Activated naive CD4-positive, alpha-beta T cell treated with anti-CD3 and anti-CD28 coated beads, Interleukin-2, amount 10 ng/mL, durations not matched to agents 7 days and 5 days (primary cell): ENCODE measurements around the gene KRTAP1-1.
"Not testable (repeated sequence)": the region's sequence is repeated elsewhere in the genome, so short reads cannot be mapped to it uniquely, and the experiment has no call there.

Experiments
- CTCF ChIA-PET: fragments of 350-600 bp; sonication (Branson Sonifier 250); formaldehyde crosslinking; loops from one replicate; lab custom pipeline; 2021; ENCODE audit warnings: antibody characterized with exemption; lab: Charles Lee
- DNase-seq: peaks from one replicate; pipeline ENCODE4 v3.0.0-alpha.2; 2020
- H3K27ac Mint-ChIP-seq: one replicate; pipeline ENCODE4 v1.8.0; 2021; ENCODE audit warnings: mild to moderate bottlenecking, moderate library complexity, mixed read lengths
- H3K27me3 Mint-ChIP-seq: one replicate; pipeline ENCODE4 v1.8.0; 2021; ENCODE audit warnings: mild to moderate bottlenecking, mixed read lengths
- H3K36me3 Mint-ChIP-seq: one replicate; pipeline ENCODE4 v1.8.0; 2021; ENCODE audit warnings: mixed read lengths
- H3K4me1 Mint-ChIP-seq: one replicate; pipeline ENCODE4 v1.8.0; 2021; ENCODE audit warnings: mixed read lengths
- H3K4me3 Mint-ChIP-seq: one replicate; pipeline ENCODE4 v1.8.0; 2021; ENCODE audit warnings: mild to moderate bottlenecking, moderate library complexity, mixed read lengths
- H3K9me3 Mint-ChIP-seq: one replicate; pipeline ENCODE4 v1.8.0; 2021; ENCODE audit warnings: mixed read lengths

Gene KRTAP1-1

GRCh38 chr17:41037853-41038350, 3.3 kb downstream of the KRTAP1-1 start:
- no peak overlapping the region for H3K4me3 Mint-ChIP-seq
- H3K36me3 Mint-ChIP-seq: no peaks in the 10 kb centered on the region
- H3K27me3 Mint-ChIP-seq: peaks cover 15% of the 10 kb centered on the region
- no peak overlapping the region for H3K27ac Mint-ChIP-seq
- no peaks in the 10 kb centered on the region for H3K9me3 Mint-ChIP-seq
- DNase-seq: no peak
- H3K4me1 Mint-ChIP-seq: no peaks in the 10 kb centered on the region
- CTCF ChIA-PET: no interaction called here

GRCh38 chr17:41034346-41034935, 6.8 kb downstream of the KRTAP1-1 start, which contains the start of gene KRTAP1-3:
Gene KRTAP1-3, minus strand, starts transcription at chr17:41034874. Its CDS starts 53 bp downstream, at chr17:41034821.
- H3K4me1 Mint-ChIP-seq, DNase-seq, H3K36me3 Mint-ChIP-seq, H3K4me3 Mint-ChIP-seq, H3K27ac Mint-ChIP-seq, CTCF ChIA-PET, H3K9me3 Mint-ChIP-seq: not testable (repeated sequence)
- H3K27me3 Mint-ChIP-seq: peaks cover 11% of the 10 kb centered on the region

- H3K9me3 Mint-ChIP-seq: no peaks in the 10 kb centered on the region
- CTCF ChIA-PET: no interaction called here
- no peak within 1 kb of the TSS for H3K4me3 Mint-ChIP-seq
- DNase-seq: no peak
- H3K27me3 Mint-ChIP-seq: peaks cover 11% of the 10 kb centered on the region
- H3K36me3 Mint-ChIP-seq: no peaks in the 10 kb centered on the region
- no peaks in the 10 kb centered on the region for H3K4me1 Mint-ChIP-seq
- H3K27ac Mint-ChIP-seq: no peak within 1 kb of the TSS
Observed at GRCh38 chr17:41029633-41030245, 11.5 kb downstream of the KRTAP1-1 start, which contains the start of gene KRTAP1-4. Gene KRTAP1-4, minus strand, starts transcription at chr17:41030195. Its CDS starts 117 bp downstream, at chr17:41030078.

- CTCF ChIA-PET: no interaction called here
- no peaks in the 10 kb centered on the region for H3K9me3 Mint-ChIP-seq
- no peak within 1 kb of the TSS for H3K27ac Mint-ChIP-seq
- DNase-seq: no peak
- H3K36me3 Mint-ChIP-seq: no peaks in the 10 kb centered on the region
- H3K4me3 Mint-ChIP-seq: no peak within 1 kb of the TSS
- no peaks in the 10 kb centered on the region for H3K4me1 Mint-ChIP-seq
- peaks cover 7% of the 10 kb centered on the region for H3K27me3 Mint-ChIP-seq
Observed at GRCh38 chr17:41026715-41027471, 14.4 kb downstream of the KRTAP1-1 start, which contains the start of gene KRTAP1-5. Gene KRTAP1-5, minus strand, starts transcription at chr17:41027208. Its CDS starts 53 bp downstream, at chr17:41027155.

- Mint-ChIP-seq H3K27ac (no peak overlapping the region), H3K27me3 (peaks cover 5% of the 10 kb centered on the region), H3K9me3 (no peaks in the 10 kb centered on the region), H3K4me1 (no peaks in the 10 kb centered on the region), H3K36me3 (no peaks in the 10 kb centered on the region), H3K4me3 (no peak overlapping the region)
- CTCF ChIA-PET: no interaction called here
- DNase-seq: no peak
Observed at GRCh38 chr17:41024697-41025096, 16.6 kb downstream of the KRTAP1-1 start.

- Mint-ChIP-seq H3K27ac (no peak overlapping the region), H3K4me1 (no peaks in the 10 kb centered on the region), H3K4me3 (no peak overlapping the region), H3K9me3 (no peaks in the 10 kb centered on the region), H3K36me3 (no peaks in the 10 kb centered on the region), H3K27me3 (no peaks in the 10 kb centered on the region)
- CTCF ChIA-PET: no interaction called here
- no peak for DNase-seq
Observed at GRCh38 chr17:41020336-41020735, 20.9 kb downstream of the KRTAP1-1 start.

GRCh38 chr17:41019415-41019814, 21.8 kb downstream of the KRTAP1-1 start:
- H3K27me3 Mint-ChIP-seq: no peaks in the 10 kb centered on the region
- DNase-seq: no peak
- H3K4me3 Mint-ChIP-seq: no peak overlapping the region
- H3K4me1 Mint-ChIP-seq: no peaks in the 10 kb centered on the region
- H3K36me3 Mint-ChIP-seq: no peaks in the 10 kb centered on the region
- no peaks in the 10 kb centered on the region for H3K9me3 Mint-ChIP-seq
- CTCF ChIA-PET: no interaction called here
- H3K27ac Mint-ChIP-seq: no peak overlapping the region

- no peaks in the 10 kb centered on the region for H3K9me3 Mint-ChIP-seq
- CTCF ChIA-PET: no interaction called here
- H3K27ac Mint-ChIP-seq: no peak overlapping the region
- no peaks in the 10 kb centered on the region for H3K4me1 Mint-ChIP-seq
- no peaks in the 10 kb centered on the region for H3K27me3 Mint-ChIP-seq
- no peak overlapping the region for H3K4me3 Mint-ChIP-seq
- no peaks in the 10 kb centered on the region for H3K36me3 Mint-ChIP-seq
- DNase-seq: no peak
Observed at GRCh38 chr17:41018541-41018940, 22.7 kb downstream of the KRTAP1-1 start.

- DNase-seq: no peak
- H3K36me3 Mint-ChIP-seq: no peaks in the 10 kb centered on the region
- no peak overlapping the region for H3K27ac Mint-ChIP-seq
- peaks cover 4% of the 10 kb centered on the region for H3K27me3 Mint-ChIP-seq
- CTCF ChIA-PET: no interaction called here
- no peaks in the 10 kb centered on the region for H3K9me3 Mint-ChIP-seq
- H3K4me3 Mint-ChIP-seq: no peak overlapping the region
- no peaks in the 10 kb centered on the region for H3K4me1 Mint-ChIP-seq
Observed at GRCh38 chr17:41016578-41017215, 24.6 kb downstream of the KRTAP1-1 start.

- no peaks in the 10 kb centered on the region for H3K9me3 Mint-ChIP-seq
- CTCF ChIA-PET: no interaction called here
- H3K27ac Mint-ChIP-seq: no peak overlapping the region
- no peaks in the 10 kb centered on the region for H3K36me3 Mint-ChIP-seq
- H3K4me3 Mint-ChIP-seq: no peak overlapping the region
- DNase-seq: no peak
- H3K27me3 Mint-ChIP-seq: peaks cover 4% of the 10 kb centered on the region
- no peaks in the 10 kb centered on the region for H3K4me1 Mint-ChIP-seq
Observed at GRCh38 chr17:41015454-41015853, 25.8 kb downstream of the KRTAP1-1 start.

- no peak overlapping the region for H3K27ac Mint-ChIP-seq
- no peaks in the 10 kb centered on the region for H3K36me3 Mint-ChIP-seq
- H3K4me3 Mint-ChIP-seq: no peak overlapping the region
- no peaks in the 10 kb centered on the region for H3K9me3 Mint-ChIP-seq
- CTCF ChIA-PET: no interaction called here
- DNase-seq: no peak
- peaks cover 4% of the 10 kb centered on the region for H3K27me3 Mint-ChIP-seq
- no peaks in the 10 kb centered on the region for H3K4me1 Mint-ChIP-seq
Observed at GRCh38 chr17:41013606-41014005, 27.6 kb downstream of the KRTAP1-1 start.

- H3K9me3 Mint-ChIP-seq: no peaks in the 10 kb centered on the region
- DNase-seq: no peak
- H3K4me3 Mint-ChIP-seq: no peak overlapping the region
- CTCF ChIA-PET: no interaction called here
- H3K36me3 Mint-ChIP-seq: no peaks in the 10 kb centered on the region
- no peak overlapping the region for H3K27ac Mint-ChIP-seq
- H3K4me1 Mint-ChIP-seq: no peaks in the 10 kb centered on the region
- H3K27me3 Mint-ChIP-seq: peaks cover 4% of the 10 kb centered on the region
Observed at GRCh38 chr17:41013181-41013580, 28.1 kb downstream of the KRTAP1-1 start.

GRCh38 chr17:41012326-41013120, 28.7 kb downstream of the KRTAP1-1 start:
- H3K27me3 Mint-ChIP-seq: peaks cover 4% of the 10 kb centered on the region
- H3K27ac Mint-ChIP-seq: no peak overlapping the region
- no peak overlapping the region for H3K4me3 Mint-ChIP-seq
- H3K36me3 Mint-ChIP-seq: no peaks in the 10 kb centered on the region
- DNase-seq: no peak
- CTCF ChIA-PET: no interaction called here
- H3K9me3 Mint-ChIP-seq: no peaks in the 10 kb centered on the region
- H3K4me1 Mint-ChIP-seq: no peaks in the 10 kb centered on the region
